Measurements from ENCODE around the gene NXPH2. TPM values are rescaled to one million over a fixed set of nuclear protein-coding genes. Genes with fewer than 3 reads are reported as not detected.
A peak's percentile ranks its signal among the peaks of the same experiment; 100 is the strongest.

NXPH2 gene
- 0.55 to 0.94 TPM (median 0.92 TPM) in 3 replicates for total RNA-seq (2021)
- Bru-seq, nascent RNA, result percentile 57 among the genes with signal in this experiment
- long read RNA-seq, experiment 1, transcript NXPH2-201 (2 exons, 1,052 nt), result major isoform, 6 of 10 reads
- long read RNA-seq, experiment 1, partial matches to known transcripts, result 0 of 10 reads
- long read RNA-seq, experiment 1, other reads (novel, unspliced or antisense), result 4 of 10 reads
- long read RNA-seq, experiment 2, partial matches to known transcripts, result 0 of 4 reads
- long read RNA-seq, experiment 2, other reads (novel, unspliced or antisense), result 3 of 4 reads
- long read RNA-seq, experiment 3, partial matches to known transcripts, result 0 of 2 reads
- long read RNA-seq, experiment 3, other reads (novel, unspliced or antisense), result 1 of 2 reads

GRCh38 chr2:138779781-138780445 is at the start of gene NXPH2:
TSS of gene NXPH2 (minus strand) at chr2:138780390. CDS start at chr2:138780241, 149 bp downstream.
- ATAC-seq, result peak; percentile 20
- TF ChIP-seq JUN (CRISPR knock-in tag; IDR thresholded peaks at IDR 0.05) (peak; percentile 90; the same call in 1 of the 2 replicates), CREM (CRISPR knock-in tag; IDR thresholded peaks at IDR 0.05) (no peak), RORB (CRISPR knock-in tag; IDR thresholded peaks at IDR 0.05) (no peak), NR3C1 (CRISPR knock-in tag; conservative IDR thresholded peaks at IDR 0.05; ENCODE audit: low read depth) (no peak), ZNF396 (CRISPR knock-in tag; IDR thresholded peaks at IDR 0.05; ENCODE audit: borderline replicate concordance) (no peak), ZNF317 (CRISPR knock-in tag; IDR thresholded peaks at IDR 0.05; ENCODE audit: borderline replicate concordance, low read depth) (no peak), USF1 (CRISPR knock-in tag; IDR thresholded peaks at IDR 0.05) (peak; percentile 46; the same call in 1 of the 2 replicates), EMX1 (CRISPR knock-in tag; IDR thresholded peaks at IDR 0.05) (no peak), ATF1 (CRISPR knock-in tag; IDR thresholded peaks at IDR 0.05) (no peak), ESRRA (CRISPR knock-in tag; IDR thresholded peaks at IDR 0.05; ENCODE audit: borderline replicate concordance) (no peak), PREB (CRISPR knock-in tag; IDR thresholded peaks at IDR 0.05; ENCODE audit: borderline replicate concordance) (no peak), JAZF1 (CRISPR knock-in tag; IDR thresholded peaks at IDR 0.05) (no peak), NR2C2 (CRISPR knock-in tag; IDR thresholded peaks at IDR 0.05) (no peak), TP53 (CRISPR knock-in tag; IDR thresholded peaks at IDR 0.05) (peak; percentile 57; the same call in 1 of the 2 replicates), MAX (CRISPR knock-in tag; IDR thresholded peaks at IDR 0.05) (peak; percentile 81), ZNF121 (CRISPR knock-in tag; IDR thresholded peaks at IDR 0.05) (no peak), STAT6 (CRISPR knock-in tag; conservative IDR thresholded peaks at IDR 0.05; ENCODE audit: low read depth) (no peak), MYBL2 (CRISPR knock-in tag; IDR thresholded peaks at IDR 0.05) (peak; percentile 86), FOXK1 (CRISPR knock-in tag; IDR thresholded peaks at IDR 0.05) (0 out of 2 replicates have a peak, but pooled peaks have one; percentile 46), ZNF263 (CRISPR knock-in tag; IDR thresholded peaks at IDR 0.05; ENCODE audit: low read depth) (no peak), E2F4 (CRISPR knock-in tag; IDR thresholded peaks at IDR 0.05; ENCODE audit: borderline replicate concordance, low read depth) (peak; percentile 86; the same call in 1 of the 2 replicates), CREB1 (CRISPR knock-in tag; IDR thresholded peaks at IDR 0.05) (no peak), SOX15 (CRISPR knock-in tag; IDR thresholded peaks at IDR 0.05) (no peak), ZSCAN18 (CRISPR knock-in tag; IDR thresholded peaks at IDR 0.05) (no peak), NFATC4 (CRISPR knock-in tag; IDR thresholded peaks at IDR 0.05) (no peak), HMGA2 (CRISPR knock-in tag; IDR thresholded peaks at IDR 0.05) (no peak), ZMAT4 (CRISPR knock-in tag; IDR thresholded peaks at IDR 0.05) (no peak), HMGXB4 (CRISPR knock-in tag; IDR thresholded peaks at IDR 0.05) (no peak; the same call in 1 of the 2 replicates)

More at GRCh38 chr2:138779781-138780445, at the start of gene NXPH2:
- Mint-ChIP-seq H3K4me1 (peaks cover 45% of the 10 kb centered on the region), H3K9me3 (no peaks in the 10 kb centered on the region), H3K36me3 (no peaks in the 10 kb centered on the region), H3K27me3 (ENCODE audit: low read depth) (peaks cover 63% of the 10 kb centered on the region), H3K27ac (no peak within 1 kb of the TSS), H3K4me3 (peak within 1 kb of the TSS; percentile 83)
- CTCF ChIA-PET, result interaction anchor here (0.5 to 3.0 kb wide), 5 partner anchors 35 to 889 kb away, joined by 3 to 10 read pairs (median 6); no protein-coding TSS in a partner anchor
- peak; percentile 59 for DNase-seq (ENCODE audit: low spot score)
- POLR2A ChIA-PET, result no interaction called here

Measured in WTC11 (cell line).